Measurements from ENCODE around the gene RP9. TPM values are rescaled to one million over a fixed set of nuclear protein-coding genes. Genes with fewer than 3 reads are reported as not detected.

The RP9 gene
- total and polyA plus RNA-seq, 2 of the 13 experiments (the other 11 are each of a cell fraction or from before 2014, with no cell fraction given) = 14.2 to 18.6 TPM

DNA sequence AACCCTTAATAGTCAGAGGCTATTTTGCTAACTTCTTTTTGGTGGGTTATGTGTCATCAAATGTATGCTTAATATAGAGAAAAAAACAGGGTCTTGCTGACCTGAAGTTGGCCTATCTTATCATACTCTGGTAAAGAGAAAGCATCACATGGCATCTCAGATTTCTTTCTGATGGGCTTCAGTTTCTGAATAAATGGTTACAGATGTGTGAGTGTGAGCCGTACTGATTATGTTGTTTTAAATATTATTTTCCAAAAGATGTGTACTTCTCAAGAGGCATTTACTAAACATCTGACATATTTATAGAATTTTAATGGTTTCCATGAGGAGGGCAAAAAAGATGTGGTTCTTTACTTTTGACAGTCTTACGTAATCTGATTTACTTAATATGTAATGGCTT is 48.6 kb upstream of the RP9 start:
- Histone ChIP-seq H2AFZ (ENCODE audit: low read length) (no peak overlapping the region), H3K27me3 (ENCODE audit: control insufficient read depth in 1 of 2, insufficient read depth in 2 of 2, low read length in 2 of 2) (no peaks in the 10 kb centered on the region), H3K9me3 (ENCODE audit: low read length) (no peaks in the 10 kb centered on the region), H3K4me3 (replicated peaks in 1 of 3; ENCODE audit: insufficient read depth in 1 of 3, low read depth in 2 of 3, low read length in 3 of 3) (no peak overlapping the region), H3K4me1 (ENCODE audit: insufficient read depth, low read length) (no peaks in the 10 kb centered on the region), H3K79me2 (ENCODE audit: insufficient read depth, low read length) (no peaks in the 10 kb centered on the region), H3K36me3 (replicated peaks in 1 of 2; ENCODE audit: control insufficient read depth in 1 of 2, insufficient read depth in 2 of 2, low read length in 2 of 2) (0 out of 5 replicates have a peak, but pooled peaks cover 0 to 1% of the 10 kb centered on the region in 2 experiments), H3K27ac (ENCODE audit: extremely low read length, insufficient read depth, low read length) (no peak overlapping the region), H3K4me2 (ENCODE audit: low read depth, low read length) (no peak overlapping the region), H3K9ac (ENCODE audit: insufficient read depth, low read depth, low read length) (no peak overlapping the region), H4K20me1 (ENCODE audit: insufficient read depth, low read length) (no peaks in the 10 kb centered on the region)
- BruUV-seq (replicated peaks) = no TSS peak
- 45% methylated on average over 2 of the region's 2 CpGs for WGBS (ENCODE audit: low lambda C conversion rate)
- FAIRE-seq (no peak), DNase-seq (ENCODE audit: low spot score) (no peak), ATAC-seq (no peak)
- intact Hi-C loops (cut with micrococcal nuclease; ENCODE audit: unreplicated experiment) = no loop called here
- in situ Hi-C loops (cut with HindIII; ENCODE audit: extremely low pct_ligation_motif_present, low pct_unique_long_range_greater_than_20kb) = no loop called here
- CTCF ChIA-PET (ENCODE audit: low intra/inter-chr PET ratio, low total read pairs) = no interaction called here
- TF ChIP-seq, protein P1, sequence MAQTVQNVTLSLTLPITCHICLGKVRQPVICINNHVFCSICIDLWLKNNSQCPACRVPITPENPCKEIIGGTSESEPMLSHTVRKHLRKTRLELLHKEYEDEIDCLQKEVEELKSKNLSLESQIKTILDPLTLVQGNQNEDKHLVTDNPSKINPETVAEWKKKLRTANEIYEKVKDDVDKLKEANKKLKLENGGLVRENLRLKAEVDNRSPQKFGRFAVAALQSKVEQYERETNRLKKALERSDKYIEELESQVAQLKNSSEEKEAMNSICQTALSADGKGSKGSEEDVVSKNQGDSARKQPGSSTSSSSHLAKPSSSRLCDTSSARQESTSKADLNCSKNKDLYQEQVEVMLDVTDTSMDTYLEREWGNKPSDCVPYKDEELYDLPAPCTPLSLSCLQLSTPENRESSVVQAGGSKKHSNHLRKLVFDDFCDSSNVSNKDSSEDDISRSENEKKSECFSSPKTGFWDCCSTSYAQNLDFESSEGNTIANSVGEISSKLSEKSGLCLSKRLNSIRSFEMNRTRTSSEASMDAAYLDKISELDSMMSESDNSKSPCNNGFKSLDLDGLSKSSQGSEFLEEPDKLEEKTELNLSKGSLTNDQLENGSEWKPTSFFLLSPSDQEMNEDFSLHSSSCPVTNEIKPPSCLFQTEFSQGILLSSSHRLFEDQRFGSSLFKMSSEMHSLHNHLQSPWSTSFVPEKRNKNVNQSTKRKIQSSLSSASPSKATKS (CRISPR knock-in tag; IDR thresholded peaks at IDR 0.05) = no peak
- peak; percentile 22; the same call in 1 of the 2 replicates for TF ChIP-seq CEBPB (IDR thresholded peaks at IDR 0.05; ENCODE audit: borderline replicate concordance, low read depth, low read length)
- POLR2A ChIA-PET = no interaction called here

DNA sequence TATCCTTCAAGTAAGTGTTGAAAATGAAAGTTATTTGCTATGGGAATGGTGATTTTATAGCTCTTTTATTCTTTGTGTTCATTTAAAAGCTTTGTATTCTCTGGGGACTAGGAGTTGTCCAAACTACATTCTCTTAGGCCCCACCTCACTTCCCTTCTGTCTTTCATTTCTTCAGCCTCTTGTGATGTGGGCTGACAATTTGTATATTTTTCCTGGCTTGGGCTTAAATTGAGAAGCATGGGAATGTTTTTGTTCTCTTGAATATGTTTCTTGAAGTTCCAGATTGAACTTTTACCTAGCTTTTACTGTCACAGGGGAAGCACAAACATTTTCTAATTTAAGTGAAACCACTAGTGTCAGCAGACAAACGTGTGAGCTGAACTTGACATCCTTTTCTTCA is 48.1 kb upstream of the RP9 start:
- H3K4me3 ChIP-seq (replicated peaks in 1 of 3; ENCODE audit: insufficient read depth in 1 of 3, low read depth in 2 of 3, low read length in 3 of 3) = no peak overlapping the region
- no TSS peak for BruUV-seq (replicated peaks)
- ChIA-PET POLR2A (no interaction called here), CTCF (ENCODE audit: low intra/inter-chr PET ratio, low total read pairs) (no interaction called here)
- no peaks in the 10 kb centered on the region for H4K20me1 ChIP-seq (ENCODE audit: insufficient read depth, low read length)
- no peaks in the 10 kb centered on the region for H3K79me2 ChIP-seq (ENCODE audit: insufficient read depth, low read length)
- 0 out of 5 replicates have a peak, but pooled peaks cover 0 to 1% of the 10 kb centered on the region in 2 experiments for H3K36me3 ChIP-seq (replicated peaks in 1 of 2; ENCODE audit: control insufficient read depth in 1 of 2, insufficient read depth in 2 of 2, low read length in 2 of 2)
- TF ChIP-seq, protein P2, sequence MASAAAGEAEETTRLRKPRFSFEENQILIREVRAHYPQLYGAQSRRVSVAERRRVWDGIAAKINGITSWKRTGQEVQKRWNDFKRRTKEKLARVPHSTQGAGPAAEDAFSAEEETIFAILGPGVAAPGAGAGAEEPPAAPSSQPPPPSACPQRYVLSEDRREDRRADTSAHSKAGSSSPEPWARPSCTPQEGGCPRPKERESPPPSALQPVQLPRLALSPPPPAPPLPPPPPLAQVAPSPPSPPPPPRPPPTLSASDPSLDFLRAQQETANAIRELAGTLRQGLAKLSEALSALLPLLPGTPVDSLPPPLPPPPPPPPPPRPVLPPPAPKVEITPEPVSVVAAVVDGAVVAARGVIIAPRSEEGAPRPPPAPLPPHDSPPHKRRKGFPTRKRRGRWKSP (CRISPR knock-in tag; IDR thresholded peaks at IDR 0.05) = no peak
- no peak for TF ChIP-seq ZNF235 (CRISPR knock-in tag; IDR thresholded peaks at IDR 0.05; ENCODE audit: borderline replicate concordance)
- WGBS (ENCODE audit: low lambda C conversion rate) = 74% methylated on average over 1 of the region's 1 CpG
- FAIRE-seq (no peak), DNase-seq (ENCODE audit: low spot score) (no peak), ATAC-seq (no peak)
- no peaks in the 10 kb centered on the region for H3K4me1 ChIP-seq (ENCODE audit: insufficient read depth, low read length)
- no peak overlapping the region for H3K9ac ChIP-seq (ENCODE audit: insufficient read depth, low read depth, low read length)
- no peaks in the 10 kb centered on the region for H3K27me3 ChIP-seq (ENCODE audit: control insufficient read depth in 1 of 2, insufficient read depth in 2 of 2, low read length in 2 of 2)
- no peak overlapping the region for H2AFZ ChIP-seq (ENCODE audit: low read length)
- in situ Hi-C loops (cut with HindIII; ENCODE audit: extremely low pct_ligation_motif_present, low pct_unique_long_range_greater_than_20kb) (no loop called here), intact Hi-C loops (cut with micrococcal nuclease; ENCODE audit: unreplicated experiment) (no loop called here)
- H3K4me2 ChIP-seq (ENCODE audit: low read depth, low read length) = no peak overlapping the region
- H3K9me3 ChIP-seq (ENCODE audit: low read length) = no peaks in the 10 kb centered on the region
- H3K27ac ChIP-seq (ENCODE audit: extremely low read length, insufficient read depth, low read length) = no peak overlapping the region
